Endothelial cell (in vitro differentiated cells): Measurements from ENCODE around the gene CBFB. TPM values are rescaled to one million over a fixed set of nuclear protein-coding genes. Genes with fewer than 3 reads are reported as not detected.

ENCODE experiments used
- DNase-seq: peaks from one replicate; pipeline ENCODE4 v3.0.0; 2021; ENCODE audit warnings: low spot score
- H3K27ac Mint-ChIP-seq: one replicate; pipeline ENCODE4 v1.8.0; 2021; ENCODE audit warnings: mixed read lengths, inconsistent platforms; ENCODE audit not compliant: unreplicated experiment
- H3K27me3 Mint-ChIP-seq: one replicate; pipeline ENCODE4 v1.8.0; 2021; ENCODE audit warnings: mild to moderate bottlenecking, moderate library complexity, mixed read lengths, inconsistent platforms; ENCODE audit not compliant: unreplicated experiment
- H3K36me3 Mint-ChIP-seq: one replicate; pipeline ENCODE4 v1.8.0; 2021; ENCODE audit warnings: mild to moderate bottlenecking, low read depth, mixed read lengths, inconsistent platforms; ENCODE audit not compliant: unreplicated experiment
- H3K4me1 Mint-ChIP-seq: one replicate; pipeline ENCODE4 v1.8.0; 2021; ENCODE audit warnings: mild to moderate bottlenecking, mixed read lengths, inconsistent platforms; ENCODE audit not compliant: unreplicated experiment
- H3K4me3 Mint-ChIP-seq: one replicate; pipeline ENCODE4 v1.8.0; 2021; ENCODE audit warnings: mild to moderate bottlenecking, mixed read lengths, inconsistent platforms; ENCODE audit not compliant: unreplicated experiment
- H3K9me3 Mint-ChIP-seq: one replicate; pipeline ENCODE4 v1.8.0; 2021; ENCODE audit warnings: mixed read lengths, inconsistent platforms; ENCODE audit not compliant: unreplicated experiment
- total RNA-seq: library from RNA; stranded (reverse); fragmentation: NEBNext Ultra II Directional; extraction: Animal tissue kit (Norgen Biotek cat#: 25700); gene quantifications from one replicate; pipeline ENCODE4 v1.2.1, GENCODE V29; 2021; ENCODE audit not compliant: unreplicated experiment
- TF ChIP-seq, protein P1 (sequence below): fragments of 200-600 bp; sonication (generic); IDR thresholded peaks from one replicate; pipeline ENCODE4 v1.5.0; 2021; ENCODE audit warnings: antibody characterized with exemption; ENCODE audit not compliant: unreplicated experiment

The CBFB gene
- total RNA-seq, 1 donor from 2014 or later = 65.8 TPM

DNA sequence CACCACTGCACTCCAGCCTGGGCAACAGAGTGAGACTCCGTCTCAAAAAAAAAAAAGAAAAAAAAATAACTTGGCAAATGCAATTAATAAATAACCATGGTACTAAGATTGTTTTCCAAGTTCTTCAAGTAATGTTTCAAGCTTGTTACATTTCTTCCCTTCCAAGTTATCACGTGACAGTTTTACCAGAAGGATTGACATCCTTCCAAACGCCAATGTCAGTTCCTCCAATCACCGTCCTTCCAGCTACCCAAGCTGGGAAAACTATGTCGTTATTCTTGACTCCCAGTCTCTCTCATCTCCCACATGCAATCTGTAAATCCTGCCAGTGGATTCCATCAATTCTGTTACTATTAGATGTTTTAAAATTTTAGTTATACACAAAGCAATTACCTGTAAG, 76.9 kb downstream of the CBFB start:
- Mint-ChIP-seq H3K27me3 (peaks cover 9% of the 10 kb centered on the region), H3K4me1 (peaks cover 11% of the 10 kb centered on the region), H3K36me3 (peaks cover 14% of the 10 kb centered on the region), H3K4me3 (no peak overlapping the region), H3K9me3 (no peaks in the 10 kb centered on the region), H3K27ac (no peak overlapping the region)
- TF ChIP-seq, protein P1, sequence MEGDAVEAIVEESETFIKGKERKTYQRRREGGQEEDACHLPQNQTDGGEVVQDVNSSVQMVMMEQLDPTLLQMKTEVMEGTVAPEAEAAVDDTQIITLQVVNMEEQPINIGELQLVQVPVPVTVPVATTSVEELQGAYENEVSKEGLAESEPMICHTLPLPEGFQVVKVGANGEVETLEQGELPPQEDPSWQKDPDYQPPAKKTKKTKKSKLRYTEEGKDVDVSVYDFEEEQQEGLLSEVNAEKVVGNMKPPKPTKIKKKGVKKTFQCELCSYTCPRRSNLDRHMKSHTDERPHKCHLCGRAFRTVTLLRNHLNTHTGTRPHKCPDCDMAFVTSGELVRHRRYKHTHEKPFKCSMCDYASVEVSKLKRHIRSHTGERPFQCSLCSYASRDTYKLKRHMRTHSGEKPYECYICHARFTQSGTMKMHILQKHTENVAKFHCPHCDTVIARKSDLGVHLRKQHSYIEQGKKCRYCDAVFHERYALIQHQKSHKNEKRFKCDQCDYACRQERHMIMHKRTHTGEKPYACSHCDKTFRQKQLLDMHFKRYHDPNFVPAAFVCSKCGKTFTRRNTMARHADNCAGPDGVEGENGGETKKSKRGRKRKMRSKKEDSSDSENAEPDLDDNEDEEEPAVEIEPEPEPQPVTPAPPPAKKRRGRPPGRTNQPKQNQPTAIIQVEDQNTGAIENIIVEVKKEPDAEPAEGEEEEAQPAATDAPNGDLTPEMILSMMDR = no peak
- DNase-seq = no peak

GRCh38 chr16:67108489-67108888, 79.5 kb downstream of the CBFB start:
- Mint-ChIP-seq H3K4me3 (no peak overlapping the region), H3K27me3 (peaks cover 11% of the 10 kb centered on the region), H3K4me1 (peaks cover 28% of the 10 kb centered on the region), H3K27ac (no peak overlapping the region), H3K9me3 (no peaks in the 10 kb centered on the region), H3K36me3 (no peaks in the 10 kb centered on the region)
- TF ChIP-seq, protein P1 = no peak
- DNase-seq = no peak

DNA sequence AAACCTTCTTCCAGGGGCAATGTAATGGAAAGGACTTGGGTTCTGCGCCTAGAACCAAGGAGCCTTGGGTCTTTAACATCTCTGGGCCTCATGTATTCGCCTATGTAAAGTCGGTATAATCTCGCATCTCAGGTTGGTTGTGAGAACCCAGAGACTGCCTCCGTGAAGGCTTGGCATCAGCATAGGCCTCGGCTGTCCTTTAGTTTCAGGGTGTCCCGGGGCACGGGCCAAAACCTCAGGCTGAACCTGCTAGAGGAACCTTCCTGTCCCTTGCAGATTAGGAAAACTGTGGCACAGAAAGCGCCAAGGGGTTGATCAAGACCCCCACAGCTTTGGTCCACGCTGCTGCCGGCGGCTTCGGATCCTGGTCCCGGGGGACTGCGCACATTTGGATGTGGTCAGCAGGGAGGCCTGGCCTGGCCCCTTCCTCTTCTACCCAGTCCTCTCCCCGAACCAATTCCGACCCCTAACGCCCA, 80.0 kb downstream of the CBFB start:
- peaks cover 28% of the 10 kb centered on the region for H3K4me1 Mint-ChIP-seq
- H3K36me3 Mint-ChIP-seq = no peaks in the 10 kb centered on the region
- H3K27me3 Mint-ChIP-seq = peaks cover 11% of the 10 kb centered on the region
- H3K4me3 Mint-ChIP-seq = peak overlapping the region; percentile 99
- DNase-seq = no peak
- H3K27ac Mint-ChIP-seq = peak overlapping the region; percentile 81
- H3K9me3 Mint-ChIP-seq = no peaks in the 10 kb centered on the region
- TF ChIP-seq, protein P1 = no peak

- Mint-ChIP-seq H3K9me3 (no peaks in the 10 kb centered on the region), H3K4me1 (peaks cover 28% of the 10 kb centered on the region), H3K27me3 (peaks cover 11% of the 10 kb centered on the region), H3K36me3 (no peaks in the 10 kb centered on the region), H3K27ac (peak within 1 kb of the TSS; percentile 81), H3K4me3 (peak within 1 kb of the TSS; percentile 99)
- TF ChIP-seq, protein P1 = no peak
- DNase-seq = peak; percentile 97
These were observed 80.6 kb downstream of the CBFB start, which contains the start of gene PHAF1 for GRCh38 chr16:67109407-67110135. Gene PHAF1, plus strand, starts transcription at chr16:67109941. Its CDS starts 235 bp downstream, at chr16:67110176.

- no peaks in the 10 kb centered on the region for H3K9me3 Mint-ChIP-seq
- H3K4me3 Mint-ChIP-seq = no peak overlapping the region
- H3K27me3 Mint-ChIP-seq = peaks cover 14% of the 10 kb centered on the region
- peak overlapping the region; percentile 16 for H3K27ac Mint-ChIP-seq
- no peak for DNase-seq
- no peaks in the 10 kb centered on the region for H3K36me3 Mint-ChIP-seq
- TF ChIP-seq, protein P1 = no peak
- H3K4me1 Mint-ChIP-seq = peaks cover 28% of the 10 kb centered on the region
These were observed 83.0 kb downstream of the CBFB start for GRCh38 chr16:67111951-67112444.
